GM19452 (cell line): ENCODE data around the gene CWC27.

Source experiments
- ATAC-seq: cut with Tn5 transposase; IDR thresholded peaks from one replicate; pipeline ENCODE4 v1.9.1; 2021; ENCODE audit not compliant: unreplicated experiment

Gene CWC27

GRCh38 chr5:64768358-64769312 lies at the start of gene CWC27, which contains the start of gene SREK1IP1:
TSS of gene CWC27 (plus strand) at chr5:64768930. CDS start at chr5:64769147, 217 bp downstream.
TSS of gene SREK1IP1 (minus strand) at chr5:64768691. CDS start at chr5:64768517, 174 bp downstream.
- peak; percentile 96 for ATAC-seq

- ATAC-seq = no peak
Measured at GRCh38 chr5:64722588-64722987, 46.1 kb upstream of the CWC27 start.

- no peak for ATAC-seq
Measured at GRCh38 chr5:64727150-64727549, 41.6 kb upstream of the CWC27 start.

GRCh38 chr5:64742411-64742810 lies 26.3 kb upstream of the CWC27 start:
- ATAC-seq = no peak

GRCh38 chr5:64742821-64743220 lies 25.9 kb upstream of the CWC27 start:
- ATAC-seq = no peak

- ATAC-seq = no peak
Measured at GRCh38 chr5:64744914-64745313, 23.8 kb upstream of the CWC27 start.

- ATAC-seq = no peak
Measured at GRCh38 chr5:64746446-64746845, 22.3 kb upstream of the CWC27 start.

GRCh38 chr5:64749385-64749784 lies 19.3 kb upstream of the CWC27 start:
- no peak for ATAC-seq

- ATAC-seq = no peak
Measured at GRCh38 chr5:64754066-64754465, 14.7 kb upstream of the CWC27 start.

- no peak for ATAC-seq
Measured at GRCh38 chr5:64758901-64759300, 9.8 kb upstream of the CWC27 start.

GRCh38 chr5:64759960-64760660 lies 8.6 kb upstream of the CWC27 start:
- ATAC-seq = no peak

- ATAC-seq = no peak
Measured at GRCh38 chr5:64763948-64764503, 4.7 kb upstream of the CWC27 start.

- no peak for ATAC-seq
Measured at GRCh38 chr5:64765804-64766504, 2.8 kb upstream of the CWC27 start.

- ATAC-seq = no peak
Measured at GRCh38 chr5:64766941-64767340, 1.8 kb upstream of the CWC27 start.

- peak; percentile 7 for ATAC-seq
Measured at GRCh38 chr5:64767959-64768357, 772 bp upstream of the CWC27 start.

- ATAC-seq = no peak
Measured at GRCh38 chr5:64769855-64770254, 1.1 kb downstream of the CWC27 start.

GRCh38 chr5:64771736-64772135 lies 3.0 kb downstream of the CWC27 start:
- no peak for ATAC-seq

- ATAC-seq = peak; percentile 30
Measured at GRCh38 chr5:64773533-64773932, 4.8 kb downstream of the CWC27 start.

GRCh38 chr5:64775291-64775690 lies 6.6 kb downstream of the CWC27 start:
- ATAC-seq = no peak

- ATAC-seq = peak; percentile 84
Measured at GRCh38 chr5:64784451-64785025, 15.8 kb downstream of the CWC27 start.

GRCh38 chr5:64786372-64786771 lies 17.6 kb downstream of the CWC27 start:
- ATAC-seq = no peak
